ENCODE data around the gene NME3. TPM values are rescaled to one million over a fixed set of nuclear protein-coding genes. Genes with fewer than 3 reads are reported as not detected.

The NME3 gene
- total RNA-seq, 1 donor from 2014 or later: 57.7 TPM

- no peak for TF ChIP-seq CTCF (IDR thresholded peaks at IDR 0.05; ENCODE audit: unreplicated experiment)
- no peak overlapping the region for H3K27ac Mint-ChIP-seq
- H3K36me3 Mint-ChIP-seq: peaks cover 5% of the 10 kb centered on the region
- no peaks in the 10 kb centered on the region for H3K27me3 Mint-ChIP-seq (ENCODE audit: low read depth)
- H3K4me3 Mint-ChIP-seq: no peak overlapping the region
- H3K9me3 Mint-ChIP-seq: no peaks in the 10 kb centered on the region
- no peak for DNase-seq (ENCODE audit: low spot score in 2 of 2, unreplicated experiment in 2 of 2)
- peaks cover 14% of the 10 kb centered on the region for H3K4me1 Mint-ChIP-seq
Observed at GRCh38 chr16:1786242-1787055, 15.1 kb upstream of the NME3 start.

- Mint-ChIP-seq H3K27me3 (ENCODE audit: low read depth) (no peaks in the 10 kb centered on the region), H3K9me3 (no peaks in the 10 kb centered on the region), H3K36me3 (peaks cover 5% of the 10 kb centered on the region), H3K27ac (no peak overlapping the region), H3K4me1 (peaks cover 18% of the 10 kb centered on the region), H3K4me3 (no peak overlapping the region)
- no peak for DNase-seq (ENCODE audit: low spot score in 2 of 2, unreplicated experiment in 2 of 2)
- no peak for TF ChIP-seq CTCF (IDR thresholded peaks at IDR 0.05; ENCODE audit: unreplicated experiment)
Observed at GRCh38 chr16:1785846-1786170, 14.5 kb upstream of the NME3 start.

GRCh38 chr16:1784977-1785845 lies 13.9 kb upstream of the NME3 start:
- Mint-ChIP-seq H3K27ac (peak overlapping the region; percentile 59), H3K27me3 (ENCODE audit: low read depth) (no peaks in the 10 kb centered on the region), H3K36me3 (peaks cover 5% of the 10 kb centered on the region), H3K9me3 (no peaks in the 10 kb centered on the region), H3K4me3 (peak overlapping the region; percentile 63), H3K4me1 (peaks cover 18% of the 10 kb centered on the region)
- no peak for TF ChIP-seq CTCF (IDR thresholded peaks at IDR 0.05; ENCODE audit: unreplicated experiment)
- DNase-seq (ENCODE audit: low spot score in 2 of 2, unreplicated experiment in 2 of 2): no peak

GRCh38 chr16:1782408-1783264 lies 11.3 kb upstream of the NME3 start, which contains the start of the genes NUBP2 and SPSB3:
TSS of gene NUBP2 (plus strand) at chr16:1782960. CDS start at chr16:1783021, 61 bp downstream.
TSS of gene SPSB3 (minus strand) at chr16:1782571. CDS start at chr16:1781483, 1,088 bp downstream.
- no peak for TF ChIP-seq CTCF (IDR thresholded peaks at IDR 0.05; ENCODE audit: unreplicated experiment)
- Mint-ChIP-seq H3K9me3 (no peaks in the 10 kb centered on the region), H3K27me3 (ENCODE audit: low read depth) (no peaks in the 10 kb centered on the region), H3K4me1 (peaks cover 18% of the 10 kb centered on the region), H3K27ac (peak within 1 kb of the TSS; percentile 94), H3K4me3 (peak within 1 kb of the TSS; percentile 92), H3K36me3 (no peaks in the 10 kb centered on the region)
- peak; percentile 97 to 100 for DNase-seq (ENCODE audit: low spot score in 2 of 2, unreplicated experiment in 2 of 2)

- no peaks in the 10 kb centered on the region for H3K27me3 Mint-ChIP-seq (ENCODE audit: low read depth)
- TF ChIP-seq CTCF (IDR thresholded peaks at IDR 0.05; ENCODE audit: unreplicated experiment): no peak
- H3K36me3 Mint-ChIP-seq: no peaks in the 10 kb centered on the region
- H3K9me3 Mint-ChIP-seq: no peaks in the 10 kb centered on the region
- no peak for DNase-seq (ENCODE audit: low spot score in 2 of 2, unreplicated experiment in 2 of 2)
- H3K4me1 Mint-ChIP-seq: peaks cover 18% of the 10 kb centered on the region
- H3K4me3 Mint-ChIP-seq: peak overlapping the region; percentile 83
- peak overlapping the region; percentile 91 for H3K27ac Mint-ChIP-seq
Observed at GRCh38 chr16:1781758-1782407, 10.5 kb upstream of the NME3 start.

All from mesothelial cell of epicardium (in vitro differentiated cells).